ENCODE data around the gene RCL1. TPM values are rescaled to one million over a fixed set of nuclear protein-coding genes. Genes with fewer than 3 reads are reported as not detected.

Gene RCL1
- total RNA-seq, 1 experiment from 2014 or later, result 31.2 TPM

DNA sequence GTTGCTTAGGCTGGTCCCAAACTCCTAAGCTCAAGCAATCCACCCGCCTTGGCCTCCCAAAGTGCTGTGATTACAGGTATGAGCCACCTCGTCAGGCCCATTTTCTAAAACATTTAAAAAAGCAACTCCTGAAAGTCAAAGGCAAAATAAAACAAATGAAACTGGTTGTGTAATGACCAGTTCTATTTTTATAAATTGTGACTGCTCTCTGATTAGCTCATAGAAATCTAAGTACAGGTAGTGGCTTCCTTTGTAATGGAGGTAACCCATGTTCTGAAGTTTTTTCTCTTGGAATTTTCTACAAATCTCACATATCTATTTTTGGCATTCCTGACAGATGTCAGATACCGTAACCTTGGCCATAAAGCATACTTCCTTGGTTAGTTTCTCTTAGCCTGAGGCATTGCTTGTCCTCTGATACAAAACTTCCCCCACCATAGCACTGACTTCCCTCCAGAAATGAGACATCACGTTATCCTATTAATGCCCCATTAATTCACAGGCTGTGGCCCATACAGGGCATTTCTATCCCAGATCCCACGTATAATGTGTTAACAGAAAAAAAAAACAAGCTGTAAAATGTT lies 37.6 kb upstream of the RCL1 start:
- DNase-seq (ENCODE audit: low spot score), result no peak
- H3K27ac ChIP-seq (ENCODE audit: low read depth, low read length, poor library complexity, severe bottlenecking), result no peak overlapping the region
- CTCF ChIA-PET, result interaction anchor here (0.6 kb wide), 1 partner anchor 853 kb away, joined by 5 read pairs; no protein-coding TSS in a partner anchor
- BruUV-seq (replicated peaks), result no TSS peak
- intact Hi-C loops (cut with micrococcal nuclease; ENCODE audit: unreplicated experiment), result loop anchor here (5.0 to 10.0 kb wide), 2 partner anchors 373 to 440 kb away; no protein-coding TSS in a partner anchor
- H3K4me1 ChIP-seq (ENCODE audit: insufficient read depth, low read length, poor library complexity, severe bottlenecking), result no peaks in the 10 kb centered on the region
- POLR2A ChIA-PET (ENCODE audit: low non-redundant PET), result no interaction called here
- H3K36me3 ChIP-seq (ENCODE audit: insufficient read depth, low read length, poor library complexity, severe bottlenecking), result no peaks in the 10 kb centered on the region
- no peaks in the 10 kb centered on the region for H3K27me3 ChIP-seq (replicated peaks; ENCODE audit: insufficient read depth, low read depth, low read length, poor library complexity)
- no peak for TF ChIP-seq EZH2 (IDR thresholded peaks at IDR 0.05; ENCODE audit: borderline replicate concordance, low read depth, low read length, poor library complexity, severe bottlenecking)
- TF ChIP-seq CTCF (conservative IDR thresholded peaks at IDR 0.05; ENCODE audit: low read depth, low read length), result no peak
- H3K9me3 ChIP-seq (ENCODE audit: low read depth, low read length, poor library complexity, severe bottlenecking), result no peaks in the 10 kb centered on the region
- H3K4me3 ChIP-seq (ENCODE audit: low read depth, low read length, poor library complexity, severe bottlenecking), result no peak overlapping the region

DNA sequence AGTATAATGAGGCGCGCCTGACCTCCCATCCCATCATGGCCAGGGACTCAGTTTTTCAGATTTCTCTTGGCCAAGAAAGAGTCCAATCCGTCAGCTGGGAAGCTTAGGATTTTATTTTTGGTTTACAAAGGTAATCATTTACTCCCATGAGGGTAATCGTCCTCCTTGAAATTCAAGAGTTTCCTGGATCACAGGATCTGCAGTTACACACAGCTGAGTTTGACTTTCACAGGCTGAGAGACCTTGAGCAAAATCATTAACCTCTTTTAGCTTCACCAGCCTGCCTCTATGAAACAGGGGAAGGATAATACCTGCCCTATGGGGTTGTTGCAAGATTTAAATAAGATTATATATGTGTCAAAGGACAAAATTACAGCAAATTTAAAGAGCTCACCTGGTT lies 36.3 kb upstream of the RCL1 start:
- DNase-seq (ENCODE audit: low spot score), result no peak
- no TSS peak for BruUV-seq (replicated peaks)
- H3K4me3 ChIP-seq (ENCODE audit: low read depth, low read length, poor library complexity, severe bottlenecking), result no peak overlapping the region
- ChIA-PET CTCF (interaction anchor here (0.6 kb wide), 1 partner anchor 844 kb away, joined by 3 read pairs; no protein-coding TSS in a partner anchor), POLR2A (ENCODE audit: low non-redundant PET) (no interaction called here)
- no peaks in the 10 kb centered on the region for H3K36me3 ChIP-seq (ENCODE audit: insufficient read depth, low read length, poor library complexity, severe bottlenecking)
- H3K9me3 ChIP-seq (ENCODE audit: low read depth, low read length, poor library complexity, severe bottlenecking), result no peaks in the 10 kb centered on the region
- no peak overlapping the region for H3K27ac ChIP-seq (ENCODE audit: low read depth, low read length, poor library complexity, severe bottlenecking)
- no peak for TF ChIP-seq EZH2 (IDR thresholded peaks at IDR 0.05; ENCODE audit: borderline replicate concordance, low read depth, low read length, poor library complexity, severe bottlenecking)
- TF ChIP-seq CTCF (conservative IDR thresholded peaks at IDR 0.05; ENCODE audit: low read depth, low read length), result no peak
- intact Hi-C loops (cut with micrococcal nuclease; ENCODE audit: unreplicated experiment), result loop anchor here (5.0 to 10.0 kb wide), 2 partner anchors 374 to 438 kb away; no protein-coding TSS in a partner anchor
- H3K27me3 ChIP-seq (replicated peaks; ENCODE audit: insufficient read depth, low read depth, low read length, poor library complexity), result no peaks in the 10 kb centered on the region
- no peaks in the 10 kb centered on the region for H3K4me1 ChIP-seq (ENCODE audit: insufficient read depth, low read length, poor library complexity, severe bottlenecking)

DNA sequence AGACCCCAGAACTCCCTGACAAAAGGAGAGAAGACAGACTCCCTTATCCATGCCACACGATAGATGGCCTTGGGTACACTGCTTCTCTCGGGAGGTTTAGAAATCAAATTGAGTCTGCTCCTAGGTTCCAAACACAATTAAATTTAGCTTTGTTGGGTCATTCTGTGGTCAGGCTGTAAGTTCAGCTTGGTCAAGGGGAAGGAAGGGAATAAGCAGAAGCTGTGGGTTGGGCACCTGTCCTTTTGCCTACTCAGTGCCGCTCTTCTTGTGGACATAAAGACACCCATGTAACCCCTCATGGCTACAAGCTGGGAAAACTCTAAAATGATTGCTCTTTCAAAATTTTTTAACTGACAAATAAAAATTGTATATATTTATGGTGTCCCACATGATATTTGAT lies 32.6 kb upstream of the RCL1 start:
- no peak overlapping the region for H3K4me3 ChIP-seq (ENCODE audit: low read depth, low read length, poor library complexity, severe bottlenecking)
- no peaks in the 10 kb centered on the region for H3K27me3 ChIP-seq (replicated peaks; ENCODE audit: insufficient read depth, low read depth, low read length, poor library complexity)
- H3K9me3 ChIP-seq (ENCODE audit: low read depth, low read length, poor library complexity, severe bottlenecking), result no peaks in the 10 kb centered on the region
- ChIA-PET POLR2A (ENCODE audit: low non-redundant PET) (no interaction called here), CTCF (interaction anchor here (0.7 to 1.6 kb wide), 5 partner anchors 10 to 982 kb away, joined by 3 to 16 read pairs (median 4); no protein-coding TSS in a partner anchor)
- H3K27ac ChIP-seq (ENCODE audit: low read depth, low read length, poor library complexity, severe bottlenecking), result no peak overlapping the region
- intact Hi-C loops (cut with micrococcal nuclease; ENCODE audit: unreplicated experiment), result loop anchor here (5.0 kb wide), 1 partner anchor 667 kb away; no protein-coding TSS in a partner anchor
- TF ChIP-seq CTCF (conservative IDR thresholded peaks at IDR 0.05; ENCODE audit: low read depth, low read length) (no peak), EZH2 (IDR thresholded peaks at IDR 0.05; ENCODE audit: borderline replicate concordance, low read depth, low read length, poor library complexity, severe bottlenecking) (no peak)
- BruUV-seq (replicated peaks), result no TSS peak
- H3K4me1 ChIP-seq (ENCODE audit: insufficient read depth, low read length, poor library complexity, severe bottlenecking), result peaks cover 9% of the 10 kb centered on the region
- no peak for DNase-seq (ENCODE audit: low spot score)
- H3K36me3 ChIP-seq (ENCODE audit: insufficient read depth, low read length, poor library complexity, severe bottlenecking), result no peaks in the 10 kb centered on the region

Data from A673 (cell line).